Stimulated activated CD4-positive, alpha-beta T cell treated with anti-CD3 and anti-CD28 coated beads, TNF-alpha, amount 100 ng/mL, for 48 hours (primary cell): ENCODE data around the gene ZNF627.
"Not testable (repeated sequence)": the region's sequence is repeated elsewhere in the genome, so short reads cannot be mapped to it uniquely, and the experiment has no call there.

ENCODE experiments used
- DNase-seq, 3 donors: peaks; one replicate each; pipeline ENCODE4 v3.0.0-alpha.2; 2020; ENCODE audit warnings: low read depth in 3 of 3

ZNF627 gene

GRCh38 chr19:11574689-11575088 is 22.6 kb upstream of the ZNF627 start:
- DNase-seq, result no peak

GRCh38 chr19:11576227-11576626 is 21.1 kb upstream of the ZNF627 start:
- DNase-seq, result no peak

- DNase-seq, result no peak
These were observed 19.6 kb upstream of the ZNF627 start, which contains the start of gene ACP5 for GRCh38 chr19:11577451-11578257. Gene ACP5, minus strand, starts transcription at chr19:11577645. Its CDS starts 328 bp downstream, at chr19:11577317.

GRCh38 chr19:11578258-11579142 is 18.8 kb upstream of the ZNF627 start:
- DNase-seq, result peak in 1 of 3 donors; percentile 25

GRCh38 chr19:11580116-11580515 is 17.2 kb upstream of the ZNF627 start:
- no peak for DNase-seq

GRCh38 chr19:11581740-11582139 is 15.5 kb upstream of the ZNF627 start:
- peak in 2 of 3 donors; percentile 37 to 48 for DNase-seq

GRCh38 chr19:11586331-11586730 is 11.0 kb upstream of the ZNF627 start:
- DNase-seq, result no peak

- DNase-seq, result peak; percentile 61 to 67 (median 64)
These were observed 9.8 kb upstream of the ZNF627 start for GRCh38 chr19:11587302-11587974.

- DNase-seq, result no peak
These were observed 9.2 kb upstream of the ZNF627 start for GRCh38 chr19:11587975-11588631.

GRCh38 chr19:11594084-11594483 is 3.2 kb upstream of the ZNF627 start:
- no peak for DNase-seq

GRCh38 chr19:11596156-11596555 is 1.1 kb upstream of the ZNF627 start:
- DNase-seq, result no peak

GRCh38 chr19:11598103-11598483 is 810 bp downstream of the ZNF627 start:
- DNase-seq, result no peak

GRCh38 chr19:11598746-11599145 is 1.5 kb downstream of the ZNF627 start:
- no peak for DNase-seq

GRCh38 chr19:11599704-11600103 is 2.4 kb downstream of the ZNF627 start:
- DNase-seq, result not testable (repeated sequence)

GRCh38 chr19:11606484-11606883 is 9.2 kb downstream of the ZNF627 start:
- DNase-seq, result no peak

GRCh38 chr19:11611730-11612129 is 14.4 kb downstream of the ZNF627 start:
- DNase-seq, result no peak

- DNase-seq, result no peak
These were observed 15.7 kb downstream of the ZNF627 start for GRCh38 chr19:11612816-11613511.

GRCh38 chr19:11617180-11618062 is 20.1 kb downstream of the ZNF627 start:
- no peak for DNase-seq

- DNase-seq, result no peak
These were observed 23.3 kb downstream of the ZNF627 start for GRCh38 chr19:11620553-11620952.

GRCh38 chr19:11622401-11622800 is 25.1 kb downstream of the ZNF627 start:
- DNase-seq, result not testable (repeated sequence)
